Stimulated activated CD8-positive, alpha-beta memory T cell treated with anti-CD3 and anti-CD28 coated beads, Interleukin-7, amount 100 ng/mL, for 48 hours (primary cell): ENCODE measurements around the gene DMPK.
A peak's percentile ranks its signal among the peaks of the same experiment; 100 is the strongest.

Experiments used
- DNase-seq, 2 donors: peaks; one replicate each; pipeline ENCODE4 v3.0.0-alpha.2; 2020; ENCODE audit warnings: low read depth in 1 of 2; ENCODE audit errors: extremely low read depth in 1 of 2

The DMPK gene

DNA sequence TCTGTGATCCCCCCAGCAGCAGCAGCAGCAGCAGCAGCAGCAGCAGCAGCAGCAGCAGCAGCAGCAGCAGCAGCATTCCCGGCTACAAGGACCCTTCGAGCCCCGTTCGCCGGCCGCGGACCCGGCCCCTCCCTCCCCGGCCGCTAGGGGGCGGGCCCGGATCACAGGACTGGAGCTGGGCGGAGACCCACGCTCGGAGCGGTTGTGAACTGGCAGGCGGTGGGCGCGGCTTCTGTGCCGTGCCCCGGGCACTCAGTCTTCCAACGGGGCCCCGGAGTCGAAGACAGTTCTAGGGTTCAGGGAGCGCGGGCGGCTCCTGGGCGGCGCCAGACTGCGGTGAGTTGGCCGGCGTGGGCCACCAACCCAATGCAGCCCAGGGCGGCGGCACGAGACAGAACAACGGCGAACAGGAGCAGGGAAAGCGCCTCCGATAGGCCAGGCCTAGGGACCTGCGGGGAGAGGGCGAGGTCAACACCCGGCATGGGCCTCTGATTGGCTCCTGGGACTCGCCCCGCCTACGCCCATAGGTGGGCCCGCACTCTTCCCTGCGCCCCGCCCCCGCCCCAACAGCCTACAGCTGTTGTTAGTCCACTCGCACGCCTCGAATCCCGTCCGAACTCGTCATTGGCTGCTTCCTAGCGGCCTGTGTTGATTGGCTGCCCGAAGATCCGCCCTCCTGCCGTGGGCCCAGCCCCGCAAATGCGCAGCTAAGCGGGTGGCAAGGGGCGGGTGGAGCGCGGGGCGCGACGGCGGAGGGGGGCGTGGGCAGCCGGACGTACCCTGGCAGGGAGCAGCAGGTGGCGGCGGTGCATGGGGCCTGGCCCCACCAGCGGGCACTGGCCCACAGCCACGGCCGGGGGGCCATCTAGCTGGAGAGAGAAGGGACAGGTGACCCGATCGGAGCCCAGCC, 11.8 kb downstream of the DMPK start:
- peak; percentile 79 to 81 for DNase-seq

DNA sequence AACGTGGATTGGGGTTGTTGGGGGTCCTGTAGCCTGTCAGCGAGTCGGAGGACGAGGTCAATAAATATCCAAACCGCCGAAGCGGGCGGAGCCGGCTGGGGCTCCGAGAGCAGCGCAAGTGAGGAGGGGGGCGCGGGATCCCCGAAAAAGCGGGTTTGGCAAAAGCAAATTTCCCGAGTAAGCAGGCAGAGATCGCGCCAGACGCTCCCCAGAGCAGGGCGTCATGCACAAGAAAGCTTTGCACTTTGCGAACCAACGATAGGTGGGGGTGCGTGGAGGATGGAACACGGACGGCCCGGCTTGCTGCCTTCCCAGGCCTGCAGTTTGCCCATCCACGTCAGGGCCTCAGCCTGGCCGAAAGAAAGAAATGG, 12.5 kb downstream of the DMPK start:
- DNase-seq, result no peak

DNA sequence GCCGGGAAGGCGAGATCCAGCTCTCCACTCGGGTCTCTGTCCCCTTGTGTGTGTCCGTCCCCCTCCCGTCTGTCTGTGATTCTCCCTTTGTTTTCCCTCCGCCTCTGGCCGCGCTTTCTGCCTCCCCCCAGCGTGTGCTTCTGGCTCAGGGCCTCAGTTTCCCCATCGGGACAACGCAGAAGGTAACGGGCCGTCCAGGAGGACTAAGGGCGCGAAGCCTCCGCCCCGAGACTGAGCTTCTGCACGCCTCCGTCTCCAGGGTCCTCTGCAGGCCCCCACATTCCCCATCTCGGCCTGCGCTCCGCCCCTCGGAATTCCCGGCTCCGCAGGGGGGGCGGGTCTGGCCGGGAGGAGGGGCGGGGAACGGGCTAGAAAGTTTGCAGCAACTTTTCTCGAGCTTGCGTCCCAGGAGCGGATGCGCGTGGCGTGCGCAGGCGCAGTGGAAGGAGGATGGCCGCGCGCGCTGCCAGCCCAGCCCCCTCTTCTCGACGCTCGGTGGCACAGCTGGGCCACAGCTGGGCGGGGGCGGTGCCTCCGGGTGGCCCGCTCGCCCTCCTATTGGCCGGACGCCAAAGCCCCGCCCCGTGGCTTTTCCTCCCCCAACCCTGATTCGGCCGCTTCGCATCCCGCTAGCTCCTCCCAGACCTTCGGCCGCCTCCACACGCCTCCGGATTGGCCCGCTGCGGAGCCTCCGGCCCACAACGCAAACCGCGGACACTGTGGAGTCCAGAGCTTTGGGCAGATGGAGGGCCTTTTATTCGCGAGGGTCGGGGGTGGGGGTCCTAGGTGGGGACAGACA, 13.1 kb downstream of the DMPK start, which contains the start of gene SIX5:
Gene SIX5, minus strand, starts transcription at position 269 of the 799 bp plus-strand sequence. CDS start 408 bp downstream, outside the sequence.
- peak; percentile 92 to 95 for DNase-seq

DNA sequence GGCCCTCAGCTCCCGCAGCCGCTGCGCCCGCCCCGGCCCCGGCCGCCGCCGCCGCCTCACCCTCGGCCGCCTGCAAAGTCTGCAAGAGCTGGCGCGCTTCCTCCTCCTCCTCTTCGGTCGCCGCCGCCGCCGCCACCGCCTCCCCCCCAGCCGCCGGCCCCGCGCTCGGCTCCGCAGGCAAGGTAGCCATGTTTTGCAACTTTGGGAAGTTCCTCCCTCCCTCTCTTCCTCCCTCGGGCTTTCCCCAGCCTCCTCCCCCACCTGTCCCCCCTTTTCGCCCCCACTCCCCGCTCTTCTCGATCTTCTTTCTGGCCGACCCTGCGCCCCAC, 13.7 kb downstream of the DMPK start:
- DNase-seq, result no peak

DNA sequence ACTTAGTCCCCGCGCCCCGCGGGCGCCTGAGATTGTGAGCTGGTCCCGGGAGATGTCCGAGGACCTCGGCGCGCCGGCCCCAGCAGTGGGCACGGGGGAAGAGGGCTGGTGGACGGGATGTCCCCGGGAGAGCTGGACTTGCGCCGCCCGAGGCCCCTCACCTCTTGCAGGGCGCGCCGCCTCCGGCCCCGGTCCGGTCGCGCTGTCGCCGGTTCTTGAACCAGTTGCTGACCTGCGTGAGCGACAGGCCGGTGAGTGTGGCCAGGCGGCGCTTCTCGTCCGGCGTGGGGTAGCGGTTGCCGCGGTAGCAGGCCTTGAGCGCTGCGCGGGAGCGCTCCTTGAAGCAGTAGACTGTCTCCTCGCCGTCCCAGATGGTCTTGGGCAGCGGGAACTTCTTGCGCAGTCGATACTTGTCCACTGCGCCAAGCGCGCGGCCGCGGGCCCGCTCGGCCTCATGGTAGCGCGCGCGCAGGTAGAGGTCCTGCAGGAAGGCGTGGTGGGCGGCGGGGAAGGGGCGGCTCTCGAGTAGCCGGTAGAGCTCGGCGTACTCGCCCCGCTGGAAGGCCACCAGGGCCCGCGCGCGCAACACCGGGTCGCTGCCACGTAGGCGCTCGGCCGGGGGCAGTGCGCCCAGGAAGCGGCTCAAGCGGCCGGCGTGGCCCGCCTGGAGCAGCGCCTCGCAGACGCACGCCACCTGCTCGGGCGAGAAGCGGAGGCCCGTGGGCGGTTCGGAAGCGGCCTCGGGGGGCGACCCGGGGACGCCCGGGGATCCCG, 14.2 kb downstream of the DMPK start:
- DNase-seq, result no peak

DNA sequence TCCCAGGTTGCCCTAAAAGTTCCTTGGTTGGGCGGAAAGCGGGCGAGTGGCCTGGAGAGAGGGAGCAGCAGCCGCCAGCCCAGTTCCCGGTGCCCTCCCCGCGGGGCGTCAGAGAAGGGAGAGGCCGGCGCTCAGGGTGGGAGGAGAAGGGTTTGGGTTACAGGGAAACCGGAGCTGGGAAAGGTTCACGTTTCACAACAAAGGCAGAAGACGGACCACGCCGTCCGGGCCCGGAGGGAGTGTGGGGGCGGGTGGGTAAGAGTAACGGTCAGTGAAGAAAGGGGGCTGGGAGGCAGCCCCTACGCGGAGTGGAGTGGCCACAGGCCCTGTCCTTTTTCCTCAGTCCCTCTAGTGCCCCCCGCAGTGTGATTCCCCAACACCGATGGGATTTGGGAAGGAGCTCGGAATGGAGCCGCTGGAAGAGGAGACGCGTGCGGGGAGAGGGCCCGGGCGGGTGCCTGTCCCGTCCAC, 14.8 kb downstream of the DMPK start:
- no peak for DNase-seq

DNA sequence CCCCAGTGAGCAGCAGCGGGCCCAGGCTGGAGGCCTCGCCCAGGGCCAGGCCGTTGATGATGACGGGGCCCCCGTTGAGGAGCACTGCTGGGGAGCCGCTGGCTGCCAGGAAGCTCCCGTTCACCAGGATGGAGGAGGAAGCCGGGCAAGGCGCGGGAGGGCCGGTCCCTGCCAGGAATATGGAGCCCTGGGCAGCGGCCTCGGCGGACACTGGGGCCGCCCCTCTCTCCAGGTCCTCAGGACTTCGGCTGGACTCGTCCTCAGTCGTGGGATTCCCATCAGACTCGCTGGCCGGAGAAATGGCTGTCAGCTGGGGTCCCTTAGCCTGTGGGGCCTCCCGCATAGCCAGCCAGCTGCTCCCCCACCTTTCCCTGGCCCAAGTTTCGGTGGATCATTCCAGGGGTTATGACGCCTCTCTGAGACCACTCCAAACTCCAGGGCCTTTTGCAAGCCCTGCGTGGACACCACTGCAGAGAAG, 15.4 kb downstream of the DMPK start:
- DNase-seq, result no peak

DNA sequence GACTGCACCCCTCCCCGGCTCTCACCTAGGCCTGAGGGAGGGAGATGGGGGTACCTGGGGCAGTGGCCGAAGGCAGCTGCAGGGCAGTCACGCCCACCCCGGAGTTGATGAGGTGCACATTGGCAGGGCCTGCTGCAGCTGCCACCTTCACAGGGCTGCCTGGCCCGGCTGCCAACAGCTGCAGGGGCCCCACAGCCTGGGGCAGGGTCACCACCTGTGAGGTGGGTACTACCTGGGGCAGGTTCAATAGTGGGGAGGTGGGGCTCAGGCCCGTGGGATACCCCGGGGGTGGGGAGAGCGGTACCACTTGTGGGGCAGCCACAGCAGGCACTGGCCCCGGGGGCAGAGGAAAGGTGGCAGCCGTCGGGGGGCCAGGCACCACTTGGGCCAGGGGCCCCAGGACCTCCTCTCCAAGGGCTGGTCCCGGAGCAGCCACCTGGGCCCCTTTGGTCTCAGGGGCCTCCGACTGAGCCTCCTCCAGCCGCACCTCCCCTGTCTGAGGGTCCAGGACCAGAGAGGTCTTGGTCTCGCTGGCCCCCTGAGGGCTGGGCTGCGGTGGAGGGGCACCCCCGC, 15.9 kb downstream of the DMPK start:
- DNase-seq, result no peak

DNA sequence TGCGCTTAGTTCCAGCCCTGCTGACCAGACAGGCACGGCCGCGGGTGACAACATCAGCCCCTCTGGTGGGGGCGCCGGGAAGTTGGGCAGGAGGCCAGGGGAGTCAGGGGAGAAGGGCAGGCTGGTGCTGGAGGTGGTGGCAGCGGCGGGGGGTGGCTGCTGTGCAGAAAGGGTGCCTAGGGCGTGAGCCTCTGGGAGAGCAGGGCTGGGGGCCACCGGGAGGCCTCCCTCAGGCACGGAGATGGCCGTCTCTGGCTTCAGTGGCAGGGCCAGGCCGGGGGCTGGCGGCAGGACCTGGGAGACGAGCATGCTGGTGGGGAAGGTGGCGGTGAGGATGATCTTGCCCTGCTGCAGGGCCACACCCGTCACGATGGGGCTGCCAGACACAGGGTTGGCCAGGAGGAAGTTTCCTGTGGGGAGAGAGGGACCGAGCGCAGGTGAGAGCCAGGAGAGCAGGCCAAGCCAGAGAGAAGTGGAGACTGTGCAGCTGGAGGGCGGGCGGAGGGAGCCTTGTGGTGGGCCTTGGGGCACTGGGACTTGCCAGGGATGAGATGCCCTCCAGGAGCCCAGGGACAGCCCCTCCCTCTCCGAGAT, 16.5 kb downstream of the DMPK start:
- no peak for DNase-seq

DNA sequence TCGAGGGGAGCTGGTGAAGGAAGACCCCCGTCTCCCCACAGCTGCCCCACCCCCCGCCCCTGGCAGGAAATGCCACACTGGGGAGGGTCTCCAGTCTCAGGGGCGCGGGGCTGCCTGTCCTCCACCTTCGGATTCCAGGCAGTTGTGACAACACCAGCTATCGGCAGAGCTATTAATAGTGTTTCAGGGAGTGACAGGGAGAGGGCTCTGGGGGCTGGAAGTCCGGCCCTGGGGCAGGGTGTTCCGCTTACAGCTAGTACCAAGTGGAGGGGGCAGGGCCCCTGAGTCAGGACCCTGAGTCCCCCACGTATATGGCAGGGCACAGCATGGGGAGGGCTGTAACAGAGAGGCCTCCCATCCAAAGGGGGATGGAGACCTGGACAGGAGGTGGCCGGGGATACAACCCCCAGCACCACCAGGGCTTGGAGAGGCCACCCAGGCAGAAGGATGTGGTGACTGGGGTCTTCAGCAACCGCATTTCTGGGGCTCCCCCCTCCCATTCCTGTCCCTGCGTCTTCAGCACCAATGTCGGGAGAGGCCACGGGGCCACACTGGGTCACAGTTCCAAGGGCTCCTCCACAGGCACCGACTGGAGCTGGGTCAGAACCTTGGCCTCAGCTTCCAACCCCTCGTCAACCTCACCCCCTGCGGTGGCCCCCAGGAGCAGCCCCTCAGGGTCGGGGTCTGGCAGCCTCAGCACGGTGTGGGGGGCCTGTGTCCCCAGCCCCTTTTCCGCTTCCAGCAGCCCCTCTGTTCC, 17.2 kb downstream of the DMPK start:
- DNase-seq, result no peak

DNA sequence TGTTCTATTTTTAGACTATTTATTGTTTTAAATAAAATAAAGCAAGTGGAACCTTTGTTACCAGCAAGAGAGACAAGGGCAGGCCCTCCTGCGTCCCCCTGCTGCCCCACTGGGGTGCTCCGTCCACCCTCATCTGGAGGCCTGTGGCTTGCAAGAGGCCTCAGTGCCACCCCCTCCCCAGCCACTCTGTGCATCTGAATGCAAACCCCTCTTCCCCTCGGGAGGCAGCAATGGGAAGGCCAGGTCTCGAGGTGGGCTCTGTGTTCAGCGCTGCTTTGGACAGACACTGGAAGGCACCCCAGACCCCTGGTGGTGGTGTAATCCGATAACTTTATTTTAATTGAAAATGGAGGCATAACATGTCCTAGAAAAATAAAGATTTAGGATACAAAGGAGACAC, 17.8 kb downstream of the DMPK start:
- no peak for DNase-seq

DNA sequence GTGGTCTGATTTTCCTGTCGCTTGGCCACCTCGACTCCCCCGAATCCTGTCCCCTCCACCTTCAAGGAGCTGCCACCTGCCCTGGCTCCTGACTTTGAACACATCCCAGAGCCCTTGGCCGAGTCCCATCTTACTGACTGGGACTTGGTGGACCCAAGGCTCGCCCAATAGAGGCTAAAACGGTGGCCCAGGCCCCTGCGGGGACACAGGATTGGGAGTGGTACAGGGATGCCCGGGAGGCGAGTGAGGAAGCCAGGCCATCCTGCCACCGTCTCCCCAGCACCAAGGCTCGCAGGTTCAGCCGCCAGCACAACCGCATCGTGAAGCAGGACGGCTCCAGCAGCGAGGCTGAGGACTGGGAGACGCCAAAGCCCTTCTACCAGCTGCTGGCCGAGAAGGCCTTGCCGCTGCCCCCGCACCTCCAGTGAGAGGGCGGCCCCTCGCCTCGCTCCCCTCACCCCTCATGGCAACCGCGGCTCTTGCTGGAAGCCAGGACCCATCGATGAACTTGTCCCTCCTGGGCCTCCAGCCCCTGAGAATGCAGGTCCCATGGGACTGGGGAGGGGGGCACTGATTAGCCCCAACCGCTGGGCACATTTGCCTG, 18.5 kb downstream of the DMPK start:
- DNase-seq, result no peak

DNA sequence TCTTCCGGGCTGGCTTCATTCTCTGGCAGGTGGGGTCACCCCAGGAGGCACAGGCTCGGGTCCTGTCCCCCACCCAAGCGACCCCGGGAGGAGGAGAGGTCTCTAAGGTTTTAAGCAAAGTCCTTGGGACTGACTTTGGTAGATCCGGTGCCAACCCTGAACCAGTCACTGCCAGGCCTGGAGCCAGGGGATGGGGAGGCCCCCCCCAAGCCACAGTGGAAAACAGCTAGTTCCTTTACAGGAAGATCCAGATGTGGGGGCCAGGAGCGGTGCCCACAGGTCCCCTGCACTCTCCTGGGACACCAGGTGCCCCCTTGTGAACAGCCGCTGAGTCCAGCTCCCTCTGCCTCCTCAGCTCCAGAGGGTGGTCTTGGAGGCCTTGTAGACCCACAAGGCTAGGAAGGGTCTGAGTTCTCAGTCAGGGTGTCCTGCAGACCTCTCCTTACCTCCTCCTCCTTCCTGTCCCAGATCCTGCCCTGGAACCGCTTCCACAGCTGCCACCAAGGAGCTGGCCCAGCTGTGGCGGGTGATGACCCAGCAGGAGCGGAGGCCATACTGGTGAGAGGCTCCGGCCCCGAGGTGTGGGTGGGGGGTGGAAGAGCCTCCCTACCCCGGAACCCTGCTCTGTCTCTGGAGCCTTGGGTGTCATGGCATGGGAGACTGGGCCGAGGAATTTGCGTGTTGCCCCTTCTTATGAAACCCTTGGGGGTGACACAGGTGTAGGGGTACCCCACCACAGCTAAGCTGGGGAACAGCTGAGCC, 19.2 kb downstream of the DMPK start:
- no peak for DNase-seq

DNA sequence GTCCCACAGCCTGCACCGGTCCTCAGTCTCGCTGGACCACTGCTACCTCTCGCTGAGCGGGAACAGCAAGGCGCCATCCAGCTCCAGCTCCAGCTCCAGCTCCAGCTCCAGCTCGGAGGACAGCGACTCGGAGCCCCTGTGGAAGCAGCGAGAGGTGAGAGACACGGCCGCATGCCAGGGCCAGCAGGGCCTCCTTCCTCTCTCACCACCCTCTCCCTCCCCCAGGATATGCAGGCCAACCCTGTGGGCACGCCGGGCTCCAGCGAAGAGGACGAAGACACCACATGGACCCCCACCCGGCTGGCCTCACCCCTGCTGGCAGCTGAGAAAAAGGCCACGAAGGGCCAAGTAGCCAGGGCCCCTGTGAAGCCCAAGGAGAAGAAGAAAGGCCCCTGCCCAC, 20.6 kb downstream of the DMPK start:
- DNase-seq, result no peak

DNA sequence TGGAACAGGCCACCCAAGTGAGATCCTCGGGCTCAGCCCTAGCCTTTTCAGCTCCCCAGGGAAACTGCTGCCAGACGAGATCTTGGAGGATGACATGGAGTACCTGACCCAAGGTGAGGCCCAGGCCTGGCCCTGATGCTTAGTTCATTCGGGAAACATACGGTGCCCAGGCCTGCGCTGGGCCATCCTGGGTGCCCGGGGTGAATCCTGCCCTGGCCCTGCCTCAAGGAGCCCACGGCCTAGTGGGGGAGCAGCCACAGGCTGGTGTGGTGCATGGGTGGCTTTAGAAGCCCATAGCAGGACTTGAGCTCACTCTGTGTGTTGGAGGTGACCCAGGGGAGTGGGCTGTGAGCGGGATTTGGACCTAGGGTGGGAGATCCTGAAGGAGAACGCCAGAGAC, 23.4 kb downstream of the DMPK start:
- no peak for DNase-seq

DNA sequence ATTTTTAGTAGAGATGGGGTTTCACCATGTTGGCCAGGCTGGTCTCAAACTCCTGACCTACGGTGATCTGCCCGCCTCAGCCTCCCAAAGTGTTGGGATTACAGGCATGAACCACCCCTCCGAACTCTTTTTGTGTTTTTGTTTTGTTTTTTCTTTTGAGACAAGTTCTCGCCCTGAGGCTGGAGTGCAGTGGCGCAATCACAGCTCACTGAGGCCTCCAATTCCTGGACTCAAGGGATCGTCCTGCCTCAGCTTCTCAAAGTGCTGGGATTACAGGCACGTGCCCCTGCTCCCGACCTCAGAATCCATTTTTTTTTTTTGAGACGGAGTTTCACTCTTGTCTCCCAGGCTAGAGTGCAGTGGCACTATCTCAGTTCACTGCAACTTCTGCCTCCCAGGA, 24.6 kb downstream of the DMPK start:
- no peak for DNase-seq

DNA sequence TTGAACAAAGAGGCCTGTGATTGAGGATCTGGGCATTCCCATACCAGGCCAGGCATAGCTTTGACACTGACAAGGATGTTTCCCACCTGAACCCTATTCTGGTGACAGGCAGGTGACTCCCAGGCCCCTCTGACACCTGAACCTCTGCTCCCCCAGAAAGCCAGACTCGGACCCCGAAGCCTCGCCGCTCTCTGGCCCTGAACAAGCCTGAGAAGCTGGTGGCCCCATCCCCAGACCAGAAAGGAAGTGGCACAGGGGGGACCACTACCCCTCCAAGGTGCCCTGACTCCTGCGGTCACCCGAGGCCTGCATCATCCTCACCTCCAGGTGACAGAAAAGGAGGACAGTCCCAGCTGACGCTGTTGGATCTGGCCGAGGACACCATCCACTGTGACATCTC, 28.0 kb downstream of the DMPK start:
- no peak for DNase-seq

DNA sequence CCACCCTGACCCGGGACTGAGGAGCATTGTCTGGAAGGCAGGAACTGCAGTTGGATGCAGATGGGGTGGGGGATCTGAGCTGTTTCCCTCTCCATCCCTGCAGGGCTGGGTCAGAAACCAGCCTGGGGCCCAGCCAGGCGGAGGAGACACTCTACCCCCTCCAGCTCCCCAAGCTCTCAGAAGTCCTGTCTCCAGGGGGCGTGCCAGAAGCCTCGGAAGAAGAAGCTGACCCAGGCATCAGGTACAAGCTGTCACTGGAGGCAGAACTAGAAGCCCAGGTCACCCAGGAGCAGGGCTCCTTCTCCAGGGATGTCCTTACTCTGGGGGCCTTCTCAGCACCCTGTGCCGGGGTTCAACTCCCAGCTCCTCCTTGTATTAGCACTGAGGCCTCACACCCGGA, 28.7 kb downstream of the DMPK start:
- DNase-seq, result no peak

DNA sequence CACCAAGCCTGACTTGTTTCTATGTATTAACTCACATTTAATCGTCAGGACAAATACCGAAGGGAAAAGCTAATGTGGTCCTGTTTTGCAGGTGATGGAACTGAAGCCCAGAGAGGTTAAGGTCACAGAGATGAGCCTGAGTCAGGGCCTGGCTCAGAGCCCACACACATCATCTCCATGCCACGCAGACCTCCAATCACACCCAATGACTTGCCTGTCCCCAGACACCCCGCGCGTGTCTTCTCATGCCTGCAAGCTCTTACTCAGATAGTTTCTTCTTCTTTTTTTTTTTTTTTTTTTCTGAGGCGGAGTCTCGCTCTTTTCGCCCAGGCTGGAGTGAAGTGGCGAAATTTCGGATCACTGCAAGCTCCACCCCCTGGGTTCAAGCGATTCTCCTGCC, 29.7 kb downstream of the DMPK start:
- DNase-seq, result no peak
